Activated T-cell treated with anti-CD3 and anti-CD28 coated beads for 1 hour (primary cell): Measurements from ENCODE around the gene GALR2.
"Not testable (repeated sequence)": the region's sequence is repeated elsewhere in the genome, so short reads cannot be mapped to it uniquely, and the experiment has no call there.

Source experiments
- DNase-seq: peaks from one replicate; pipeline ENCODE4 v3.0.0-alpha.2; 2020; ENCODE audit warnings: low read depth

Gene GALR2, protein sequence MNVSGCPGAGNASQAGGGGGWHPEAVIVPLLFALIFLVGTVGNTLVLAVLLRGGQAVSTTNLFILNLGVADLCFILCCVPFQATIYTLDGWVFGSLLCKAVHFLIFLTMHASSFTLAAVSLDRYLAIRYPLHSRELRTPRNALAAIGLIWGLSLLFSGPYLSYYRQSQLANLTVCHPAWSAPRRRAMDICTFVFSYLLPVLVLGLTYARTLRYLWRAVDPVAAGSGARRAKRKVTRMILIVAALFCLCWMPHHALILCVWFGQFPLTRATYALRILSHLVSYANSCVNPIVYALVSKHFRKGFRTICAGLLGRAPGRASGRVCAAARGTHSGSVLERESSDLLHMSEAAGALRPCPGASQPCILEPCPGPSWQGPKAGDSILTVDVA

GRCh38 chr17:76074390-76075363 lies at the start of gene GALR2:
Gene GALR2 (plus strand): TSS chr17:76074781. CDS start chr17:76074884, 103 bp downstream.
- no peak for DNase-seq

- no peak for DNase-seq
Observed at GRCh38 chr17:76025294-76025693, 49.3 kb upstream of the GALR2 start.

- DNase-seq: no peak
Observed at GRCh38 chr17:76026714-76027158, 47.8 kb upstream of the GALR2 start.

DNA sequence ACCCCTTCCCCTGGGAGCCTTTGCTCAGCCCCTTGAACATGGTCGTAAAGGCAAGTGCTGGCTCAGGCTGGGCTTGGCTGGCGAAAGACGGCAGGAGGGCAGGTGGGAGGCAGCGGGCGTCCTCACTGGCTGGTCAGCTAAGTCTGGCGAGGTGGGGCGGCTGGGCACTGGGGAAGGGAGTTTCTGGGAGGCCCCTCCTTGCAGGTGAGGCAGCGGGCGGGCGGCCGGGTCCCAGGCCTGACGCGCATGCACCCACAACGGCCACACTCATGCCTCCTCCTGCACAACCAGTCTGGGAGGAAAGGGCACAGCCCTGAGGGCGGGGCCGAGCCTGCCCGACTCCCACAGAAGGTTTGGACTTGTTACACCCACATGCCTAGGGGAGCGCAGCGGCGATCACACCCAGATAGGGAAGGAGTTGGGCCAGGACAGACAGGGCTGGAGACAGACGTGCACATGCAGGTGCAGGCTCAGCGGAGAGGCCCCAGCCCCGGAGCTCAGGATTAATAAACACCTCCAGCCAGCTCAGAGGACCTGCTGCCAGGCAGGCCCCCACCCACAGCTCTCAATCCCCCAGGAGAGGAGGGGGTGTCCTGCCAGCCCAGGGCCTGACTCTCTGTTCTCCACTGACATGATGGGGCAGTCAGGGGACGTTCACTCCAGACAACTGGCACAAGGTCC lies 47.3 kb upstream of the GALR2 start, which contains the start of gene EVPL:
TSS of gene EVPL (minus strand) at position 148 of the 681 bp plus-strand sequence. CDS start at position 40, 108 bp downstream.
- DNase-seq: no peak

DNA sequence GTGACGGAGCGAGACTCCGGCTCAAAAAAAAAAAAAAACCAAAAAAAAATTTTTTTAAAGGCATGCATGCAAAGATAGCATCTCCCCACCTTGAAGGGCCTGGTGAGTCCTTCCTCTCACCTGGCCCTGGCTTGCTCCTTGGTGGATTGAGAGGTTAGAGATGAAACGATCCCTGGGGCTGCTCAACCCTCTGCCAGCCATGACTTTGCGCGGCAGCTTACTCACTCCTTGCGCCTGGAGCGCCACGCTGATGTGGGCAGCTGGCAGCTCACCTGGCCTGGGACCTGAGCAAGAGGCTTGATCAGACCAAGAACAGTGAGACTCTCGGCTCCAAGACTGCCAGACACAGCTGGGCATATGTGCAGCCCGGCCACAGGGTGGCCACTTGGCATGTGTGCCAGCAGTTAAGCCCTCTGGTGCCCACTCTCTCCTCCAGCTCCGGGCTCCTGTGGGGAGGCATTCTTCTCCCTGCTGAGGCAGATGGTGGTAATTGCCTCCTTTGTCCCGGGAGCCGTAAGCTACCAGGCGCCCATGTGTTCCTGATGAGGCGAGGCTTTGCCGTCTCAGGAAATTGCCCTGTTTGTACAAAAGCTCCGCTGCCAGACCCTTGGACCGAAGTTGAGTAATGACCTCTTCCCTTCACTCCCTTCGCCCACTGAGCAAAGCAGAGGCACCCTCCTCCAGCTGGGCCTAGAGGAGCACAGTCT lies 42.4 kb upstream of the GALR2 start:
- no peak for DNase-seq

GRCh38 chr17:76032780-76033108 lies 41.8 kb upstream of the GALR2 start:
- DNase-seq: no peak

DNA sequence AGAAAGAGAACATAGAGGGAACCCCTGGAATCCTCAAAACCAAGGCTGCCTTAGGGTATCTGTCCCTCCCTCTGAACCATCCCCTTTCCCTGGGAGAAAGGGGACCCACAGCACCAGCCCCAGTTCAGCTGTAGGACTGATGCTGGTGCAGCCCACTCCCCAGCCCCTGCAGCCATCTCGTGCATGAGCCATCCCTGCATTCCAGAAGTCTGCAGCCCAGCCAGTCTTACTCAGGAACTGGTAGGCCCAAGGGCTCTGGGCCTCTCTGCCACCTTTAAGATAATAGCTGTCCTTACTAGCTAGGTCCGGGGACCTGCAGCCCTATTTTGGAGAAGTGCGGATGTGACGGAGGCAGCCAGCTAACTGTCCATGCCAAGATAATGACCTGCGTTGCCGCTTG lies 41.4 kb upstream of the GALR2 start:
- no peak for DNase-seq

DNA sequence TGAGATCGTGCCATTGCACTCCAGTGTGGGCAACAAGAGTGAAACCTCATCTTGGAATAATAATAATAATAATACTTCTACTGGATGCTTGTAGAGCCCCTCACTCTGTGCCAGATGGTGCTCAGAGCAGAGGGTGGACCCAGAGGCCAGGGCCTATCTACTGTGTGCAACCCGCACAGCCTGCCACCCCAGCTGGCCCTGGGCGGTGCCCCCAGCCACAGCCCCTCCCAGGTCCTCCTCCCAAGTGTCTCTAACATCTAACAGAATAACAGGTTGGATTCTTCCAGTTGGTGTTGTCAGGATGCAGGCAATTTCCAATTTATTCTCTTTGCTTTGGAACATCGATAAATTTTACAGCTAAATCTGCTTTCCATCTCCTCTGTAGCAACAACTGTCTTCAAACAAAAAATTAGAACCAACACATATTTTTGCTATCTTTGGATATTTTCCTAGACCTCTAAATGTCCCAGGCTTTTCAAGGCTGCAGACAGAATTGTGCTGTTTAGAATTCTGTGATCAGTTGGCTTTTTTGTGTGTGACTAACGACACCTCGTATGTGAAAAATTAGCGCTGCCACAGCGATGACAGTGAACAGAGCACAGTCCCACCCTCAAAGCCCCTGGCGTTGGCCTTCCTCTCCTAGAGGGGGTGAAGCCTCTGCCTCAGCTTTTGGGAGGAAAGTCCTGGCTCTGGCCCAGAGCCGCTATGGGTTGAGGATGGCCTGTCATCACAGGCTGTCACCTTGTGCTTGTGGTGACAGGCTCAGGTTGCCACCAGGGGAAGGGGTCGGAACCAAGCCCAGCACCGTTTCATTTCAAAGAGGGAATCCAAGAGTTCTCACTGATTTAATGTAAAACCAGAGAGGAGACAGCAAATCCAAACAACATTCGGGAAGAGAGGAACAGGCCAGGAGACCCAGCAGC lies 39.9 kb upstream of the GALR2 start:
- DNase-seq: no peak

- no peak for DNase-seq
Observed at GRCh38 chr17:76036497-76037261, 37.9 kb upstream of the GALR2 start.

- no peak for DNase-seq
Observed at GRCh38 chr17:76038050-76038449, 36.5 kb upstream of the GALR2 start.

- no peak for DNase-seq
Observed at GRCh38 chr17:76039121-76039520, 35.5 kb upstream of the GALR2 start.

DNA sequence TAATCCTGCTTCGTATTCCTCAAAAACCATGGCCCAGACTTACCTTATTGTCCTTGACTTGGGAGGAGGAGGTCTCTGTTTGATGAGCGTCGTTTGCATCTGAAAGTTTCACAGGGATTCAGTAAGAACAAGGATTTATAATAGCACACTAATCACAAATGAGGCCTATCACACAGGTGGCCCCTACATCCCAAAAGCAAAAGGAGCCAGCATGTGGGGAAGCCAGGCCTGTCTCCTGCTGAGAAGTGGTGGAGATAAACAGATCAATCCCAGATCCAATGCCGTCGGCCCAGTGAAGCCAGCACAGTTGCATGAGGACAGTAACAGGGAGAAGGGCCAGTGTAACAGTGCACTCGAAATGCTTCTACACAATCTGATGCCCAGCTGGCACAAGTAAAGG lies 34.2 kb upstream of the GALR2 start:
- no peak for DNase-seq

GRCh38 chr17:76042868-76043267 lies 31.7 kb upstream of the GALR2 start:
- not testable (repeated sequence) for DNase-seq

DNA sequence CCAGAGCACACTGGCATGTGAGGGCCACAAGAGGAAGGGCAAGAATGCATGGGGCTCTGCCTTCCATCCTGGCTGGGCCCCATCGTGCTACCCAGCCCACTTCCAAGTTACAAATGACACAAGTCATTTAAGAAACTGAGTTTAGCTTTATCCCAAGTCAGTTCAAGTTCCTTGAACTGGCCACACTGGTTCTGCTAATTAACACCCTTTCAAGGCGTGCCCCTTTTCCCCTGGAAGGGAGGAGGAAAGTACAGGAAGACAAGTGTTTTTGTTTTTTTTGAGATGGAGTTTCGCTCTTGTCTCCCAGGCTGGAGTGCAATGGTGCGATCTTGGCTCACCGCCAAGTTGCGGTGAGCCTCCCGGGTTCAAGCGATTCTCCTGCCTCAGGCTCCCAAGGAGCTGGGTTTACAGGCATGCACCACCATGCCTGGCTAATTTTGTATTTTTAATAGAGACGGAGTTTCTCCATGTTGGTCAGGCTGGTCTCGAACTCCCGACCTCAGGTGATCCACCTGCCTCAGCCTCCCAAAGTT lies 30.0 kb upstream of the GALR2 start:
- DNase-seq: not testable (repeated sequence)

- DNase-seq: no peak
Observed at GRCh38 chr17:76046064-76046463, 28.5 kb upstream of the GALR2 start.

DNA sequence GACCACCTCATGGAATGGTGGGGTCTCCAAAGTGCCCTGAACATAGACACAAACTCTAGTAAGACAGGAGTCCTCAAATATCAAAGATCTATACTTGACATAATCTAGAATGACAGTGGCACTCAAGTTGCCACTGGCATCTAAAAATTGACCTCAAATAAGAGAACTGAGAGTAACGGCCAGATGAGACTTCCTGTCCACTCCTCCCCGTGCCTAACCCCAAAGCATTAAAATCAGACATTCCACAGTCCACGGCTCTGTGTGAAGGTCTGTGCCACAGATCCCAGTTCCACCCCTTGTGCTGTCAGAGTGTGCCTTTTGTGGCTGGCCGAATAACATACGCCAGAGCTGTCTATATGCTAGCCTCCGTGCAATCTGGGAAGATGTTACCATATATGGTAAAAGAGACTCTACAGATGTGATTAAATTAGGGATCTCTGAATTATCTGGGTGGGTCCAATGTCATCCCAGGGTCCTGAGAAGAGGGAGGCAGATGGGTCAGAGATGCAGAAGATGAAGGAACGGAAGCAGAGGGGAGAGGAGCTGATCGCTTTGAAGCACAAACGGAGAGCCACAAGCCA lies 26.5 kb upstream of the GALR2 start:
- DNase-seq: no peak

DNA sequence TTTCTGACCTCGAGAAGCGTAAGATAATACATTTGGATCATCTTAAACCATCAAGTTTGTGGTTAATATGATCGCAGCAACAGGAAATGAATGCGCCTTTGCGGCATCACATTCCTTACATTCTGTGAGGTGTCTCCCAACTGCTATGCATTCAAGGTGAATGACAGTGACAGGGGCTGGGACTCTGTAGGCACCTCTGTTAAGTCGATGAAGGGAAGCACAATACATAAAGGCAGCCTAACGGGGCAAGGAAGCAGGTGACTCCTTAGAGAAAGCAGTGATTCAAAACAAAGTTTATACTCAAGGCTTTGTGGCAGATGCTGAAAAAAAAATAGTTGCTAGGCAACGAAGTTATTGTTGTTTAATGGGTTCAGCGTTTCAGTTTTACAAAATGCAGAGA lies 25.9 kb upstream of the GALR2 start:
- no peak for DNase-seq

GRCh38 chr17:76049239-76049638 lies 25.3 kb upstream of the GALR2 start:
- no peak for DNase-seq
